Airway epithelial cell (primary cell): ENCODE measurements around the gene IFI6. TPM values are rescaled to one million over a fixed set of nuclear protein-coding genes. Genes with fewer than 3 reads are reported as not detected.

Experiments used
- total RNA-seq: library from RNA; depleted of rRNA; stranded (reverse); fragments of >200 nt; gene quantifications from 2 replicates; pipeline ENCODE4 v1.2.3, GENCODE V29; 2015

The IFI6 gene, protein sequence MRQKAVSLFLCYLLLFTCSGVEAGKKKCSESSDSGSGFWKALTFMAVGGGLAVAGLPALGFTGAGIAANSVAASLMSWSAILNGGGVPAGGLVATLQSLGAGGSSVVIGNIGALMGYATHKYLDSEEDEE
- total RNA-seq, result 5.1 and 7.6 TPM in 2 replicates

DNA sequence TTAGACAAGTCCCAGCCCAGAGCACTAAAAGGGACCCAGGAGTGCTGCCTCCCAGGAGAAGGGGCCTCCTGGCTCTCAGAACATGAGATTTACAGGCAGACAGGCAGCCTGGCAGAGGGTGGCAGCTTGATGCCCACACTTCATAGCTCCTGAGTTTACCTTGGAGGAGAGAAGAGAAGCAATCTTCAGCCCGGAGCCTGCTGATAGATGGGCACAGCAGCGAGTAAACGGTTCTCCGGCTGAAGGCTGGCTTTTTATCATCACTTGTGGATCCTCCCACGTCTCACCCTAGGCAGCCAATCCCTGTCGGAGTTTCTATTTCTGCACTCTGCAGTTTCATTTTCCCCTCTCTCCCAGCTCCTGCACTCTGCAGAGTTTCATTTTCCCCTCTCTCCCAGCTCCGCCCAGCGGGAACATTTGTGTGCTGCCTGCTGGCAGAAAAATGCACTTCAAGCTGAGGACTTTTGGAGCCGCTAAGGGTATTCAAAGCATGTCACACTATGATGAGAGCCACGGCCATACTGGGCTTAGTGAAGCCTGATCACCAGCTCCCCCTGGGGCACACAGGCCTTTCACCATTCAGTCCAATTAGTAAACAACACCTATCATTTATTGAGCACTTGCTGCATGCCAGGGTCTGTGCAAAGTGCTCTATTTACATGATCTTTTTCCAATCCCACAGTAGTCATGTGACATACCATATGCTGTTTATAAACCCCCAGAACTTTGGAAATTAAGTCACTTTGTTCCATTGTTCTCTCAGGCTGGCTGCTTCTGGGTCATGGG, at the start of gene IFI6:
Gene IFI6, minus strand, starts transcription at position 229 of the 786 bp plus-strand sequence. CDS start 2,878 bp downstream, outside the sequence.

GRCh38 chr1:27634985-27635367, 37.0 kb downstream of the IFI6 start, which contains the start of gene FGR:
Gene FGR, minus strand, starts transcription at chr1:27635185. Its CDS starts 11,269 bp downstream, at chr1:27623916.

Other genes starting within 250 kb of the IFI6 start
- gene WASF2, start 182.0 kb downstream of the IFI6 start, total RNA-seq, result 47.9 and 62.5 TPM in 2 replicates
- 24.5 and 37.7 TPM in 2 replicates for gene AHDC1, start 68.0 kb downstream of the IFI6 start, total RNA-seq
- gene FGR, start 37.0 kb downstream of the IFI6 start, total RNA-seq, result not detected in 2 replicates
- 6.3 and 9.8 TPM in 2 replicates for gene FAM76A, start 53.8 kb upstream of the IFI6 start, total RNA-seq
- gene STX12, start 101.0 kb upstream of the IFI6 start, total RNA-seq, result 30.5 and 35.0 TPM in 2 replicates
- gene PPP1R8, start 158.6 kb upstream of the IFI6 start, total RNA-seq, result 32.8 and 33.2 TPM in 2 replicates
- gene THEMIS2, start 200.4 kb upstream of the IFI6 start, total RNA-seq, result 6.8 and 8.8 TPM in 2 replicates
- gene RPA2, start 242.4 kb upstream of the IFI6 start, total RNA-seq, result 25.4 and 38.7 TPM in 2 replicates